Gastrocnemius medialis (tissue), 4 donors: ENCODE results near the gene NUDT4.

ENCODE experiments used
- POLR2A ChIP-seq, 2 donors: fragments of 450-650 bp; IDR thresholded peaks; one replicate each; pipeline ENCODE4 v1.6.1; 2017; ENCODE audit warnings: antibody characterized with exemption in 2 of 2, mild to moderate bottlenecking in 2 of 2, moderate library complexity in 2 of 2
- TF ChIP-seq, protein P1 (sequence below), 5 experiments: fragments of 450-650 bp in 3 of 5; fragments of 200-600 bp in 2 of 5; sonication (generic) in 2 of 5; IDR thresholded peaks in 4 of 5; conservative IDR thresholded peaks in 1 of 5; 1 replicate in 4 of 5; 2 replicates in 1 of 5; pipeline ENCODE4 v1.5.1; 2016 to 2019; ENCODE audit warnings: antibody characterized with exemption in 5 of 5, mild to moderate bottlenecking in 3 of 5, moderate library complexity in 3 of 5

DNA sequence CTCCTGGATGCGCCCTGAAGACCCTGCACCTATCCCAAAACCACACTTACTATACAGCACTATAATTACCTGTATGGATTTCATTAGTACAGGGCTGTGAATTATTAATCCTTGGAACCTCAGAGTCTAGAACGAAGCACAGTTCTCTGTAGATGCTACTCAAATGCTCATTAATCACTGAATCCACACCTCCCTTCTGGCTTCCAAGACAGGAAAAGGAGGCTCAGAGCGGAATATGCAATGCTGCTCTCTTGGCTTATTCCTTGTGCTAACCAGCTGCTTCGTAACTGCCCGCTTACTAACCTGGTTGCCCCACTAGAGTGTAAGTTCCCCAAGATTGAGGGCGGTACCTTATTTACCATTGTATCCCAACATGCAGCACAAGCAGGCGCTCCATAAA lies 39.1 kb upstream of the NUDT4 start:
- TF ChIP-seq, protein P1, sequence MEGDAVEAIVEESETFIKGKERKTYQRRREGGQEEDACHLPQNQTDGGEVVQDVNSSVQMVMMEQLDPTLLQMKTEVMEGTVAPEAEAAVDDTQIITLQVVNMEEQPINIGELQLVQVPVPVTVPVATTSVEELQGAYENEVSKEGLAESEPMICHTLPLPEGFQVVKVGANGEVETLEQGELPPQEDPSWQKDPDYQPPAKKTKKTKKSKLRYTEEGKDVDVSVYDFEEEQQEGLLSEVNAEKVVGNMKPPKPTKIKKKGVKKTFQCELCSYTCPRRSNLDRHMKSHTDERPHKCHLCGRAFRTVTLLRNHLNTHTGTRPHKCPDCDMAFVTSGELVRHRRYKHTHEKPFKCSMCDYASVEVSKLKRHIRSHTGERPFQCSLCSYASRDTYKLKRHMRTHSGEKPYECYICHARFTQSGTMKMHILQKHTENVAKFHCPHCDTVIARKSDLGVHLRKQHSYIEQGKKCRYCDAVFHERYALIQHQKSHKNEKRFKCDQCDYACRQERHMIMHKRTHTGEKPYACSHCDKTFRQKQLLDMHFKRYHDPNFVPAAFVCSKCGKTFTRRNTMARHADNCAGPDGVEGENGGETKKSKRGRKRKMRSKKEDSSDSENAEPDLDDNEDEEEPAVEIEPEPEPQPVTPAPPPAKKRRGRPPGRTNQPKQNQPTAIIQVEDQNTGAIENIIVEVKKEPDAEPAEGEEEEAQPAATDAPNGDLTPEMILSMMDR (IDR thresholded peaks at IDR 0.05 in 4 of 5, conservative IDR thresholded peaks at IDR 0.05 in 1 of 5) = no peak
- no peak for TF ChIP-seq POLR2A (IDR thresholded peaks at IDR 0.05)
